Right atrium auricular region (tissue), 2 donors: ENCODE measurements around the gene COCH. TPM values are rescaled to one million over a fixed set of nuclear protein-coding genes. Genes with fewer than 3 reads are reported as not detected.

ENCODE experiments used
- DNase-seq: peaks from one replicate; pipeline ENCODE4 v3.0.0-alpha.2; 2019; ENCODE audit warnings: low spot score
- H3K27ac ChIP-seq, 2 donors: fragments of 200-600 bp; sonication (generic); 1 replicate in 1 of 2; 2 replicates in 1 of 2; pipeline ENCODE4 v1.5.1; 2016 to 2019
- H3K27me3 ChIP-seq, 2 donors: fragments of 200-600 bp; sonication (generic); one replicate each; pipeline versions ENCODE4 v1.5.1 to v1.6.0; 2017 to 2019
- H3K36me3 ChIP-seq: fragments of 200-600 bp; sonication (generic); one replicate; pipeline ENCODE4 v1.5.1; 2016
- H3K4me1 ChIP-seq, 2 donors: fragments of 200-600 bp; sonication (generic); one replicate each; pipeline versions ENCODE4 v1.5.1 to v1.6.0; 2017 to 2019
- H3K4me3 ChIP-seq, 2 donors: fragments of 200-600 bp; sonication (generic); 1 replicate in 1 of 2; 2 replicates in 1 of 2; pipeline ENCODE4 v1.5.1; 2017 to 2019; ENCODE audit warnings: mild to moderate bottlenecking in 1 of 2, moderate library complexity in 1 of 2
- H3K9me3 ChIP-seq, 2 donors: fragments of 200-600 bp; sonication (generic); one replicate each; pipeline ENCODE4 v1.5.1; 2019
- total RNA-seq, 2 donors: library from RNA; depleted of rRNA; stranded (reverse); fragments of >200 nt; gene quantifications; one replicate each; pipeline ENCODE4 v1.1.0, GENCODE V29; 2016
- TF ChIP-seq, protein P1 (sequence below), 2 donors: fragments of 200-600 bp; sonication (generic); IDR thresholded peaks; one replicate each; pipeline ENCODE4 v1.5.1; 2019; ENCODE audit warnings: antibody characterized with exemption in 2 of 2

Gene COCH
- total RNA-seq, 2 donors from 2014 or later = 0.47 to 1.6 TPM

DNA sequence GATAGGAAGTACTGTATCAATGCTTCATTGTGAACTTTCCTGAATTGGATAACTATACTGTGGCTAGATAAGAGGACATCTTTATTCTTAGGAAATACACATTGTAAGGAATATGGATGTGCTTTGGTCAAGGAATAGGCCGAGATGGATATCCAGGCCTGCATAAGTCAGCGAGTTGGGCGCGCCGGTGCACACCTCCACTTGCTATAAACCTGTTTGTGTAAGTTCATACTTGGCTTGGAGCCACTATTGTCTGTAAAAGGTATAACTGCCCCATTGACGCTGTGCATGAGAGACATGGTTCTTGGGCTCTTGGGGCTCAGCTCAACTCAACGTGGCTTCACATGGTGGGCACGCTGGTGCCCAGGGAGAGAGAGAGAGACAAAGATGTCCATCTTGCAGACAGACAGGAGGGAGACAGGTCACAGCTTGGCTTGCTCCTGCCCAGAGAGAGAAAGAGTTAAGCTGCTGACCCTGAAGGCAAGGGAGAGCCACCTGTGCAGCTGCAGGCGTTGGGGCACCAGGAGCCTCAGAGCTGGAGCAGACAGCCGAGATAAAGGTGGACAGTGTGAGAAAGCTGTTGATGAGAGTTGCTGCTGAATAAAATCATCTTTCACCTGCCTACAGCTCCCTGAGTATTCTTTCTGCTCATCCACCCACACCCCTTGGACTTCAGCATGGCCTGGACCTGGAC lies 34.1 kb upstream of the COCH start:
- Histone ChIP-seq H3K27ac (no peak overlapping the region), H3K4me1 (no peaks in the 10 kb centered on the region), H3K27me3 (no peaks in the 10 kb centered on the region), H3K9me3 (no peaks in the 10 kb centered on the region), H3K36me3 (no peaks in the 10 kb centered on the region), H3K4me3 (no peak overlapping the region)
- TF ChIP-seq, protein P1, sequence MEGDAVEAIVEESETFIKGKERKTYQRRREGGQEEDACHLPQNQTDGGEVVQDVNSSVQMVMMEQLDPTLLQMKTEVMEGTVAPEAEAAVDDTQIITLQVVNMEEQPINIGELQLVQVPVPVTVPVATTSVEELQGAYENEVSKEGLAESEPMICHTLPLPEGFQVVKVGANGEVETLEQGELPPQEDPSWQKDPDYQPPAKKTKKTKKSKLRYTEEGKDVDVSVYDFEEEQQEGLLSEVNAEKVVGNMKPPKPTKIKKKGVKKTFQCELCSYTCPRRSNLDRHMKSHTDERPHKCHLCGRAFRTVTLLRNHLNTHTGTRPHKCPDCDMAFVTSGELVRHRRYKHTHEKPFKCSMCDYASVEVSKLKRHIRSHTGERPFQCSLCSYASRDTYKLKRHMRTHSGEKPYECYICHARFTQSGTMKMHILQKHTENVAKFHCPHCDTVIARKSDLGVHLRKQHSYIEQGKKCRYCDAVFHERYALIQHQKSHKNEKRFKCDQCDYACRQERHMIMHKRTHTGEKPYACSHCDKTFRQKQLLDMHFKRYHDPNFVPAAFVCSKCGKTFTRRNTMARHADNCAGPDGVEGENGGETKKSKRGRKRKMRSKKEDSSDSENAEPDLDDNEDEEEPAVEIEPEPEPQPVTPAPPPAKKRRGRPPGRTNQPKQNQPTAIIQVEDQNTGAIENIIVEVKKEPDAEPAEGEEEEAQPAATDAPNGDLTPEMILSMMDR (IDR thresholded peaks at IDR 0.05) = no peak
- DNase-seq = no peak

DNA sequence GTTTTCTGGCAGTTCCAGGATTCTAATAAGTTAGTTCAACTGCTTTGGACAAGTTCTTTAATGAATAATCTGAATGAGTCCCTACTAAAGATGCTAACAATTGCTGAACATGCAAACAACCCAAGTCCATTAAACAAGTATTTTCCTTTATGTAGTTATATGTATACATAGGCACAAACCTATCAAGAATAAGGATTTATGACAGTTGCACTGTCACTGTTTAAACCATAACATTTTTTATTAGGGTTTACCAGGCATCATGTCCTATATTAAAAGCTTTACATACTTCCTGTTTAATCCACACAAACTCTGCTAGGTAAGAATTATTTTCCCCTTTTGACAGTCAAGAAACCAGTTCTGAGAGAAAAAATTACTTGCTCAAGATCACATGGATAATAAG lies 31.9 kb upstream of the COCH start:
- Histone ChIP-seq H3K4me1 (no peaks in the 10 kb centered on the region), H3K9me3 (no peaks in the 10 kb centered on the region), H3K27me3 (no peaks in the 10 kb centered on the region), H3K27ac (no peak overlapping the region), H3K4me3 (no peak overlapping the region), H3K36me3 (no peaks in the 10 kb centered on the region)
- no peak for DNase-seq
- TF ChIP-seq, protein P1 (IDR thresholded peaks at IDR 0.05) = no peak

DNA sequence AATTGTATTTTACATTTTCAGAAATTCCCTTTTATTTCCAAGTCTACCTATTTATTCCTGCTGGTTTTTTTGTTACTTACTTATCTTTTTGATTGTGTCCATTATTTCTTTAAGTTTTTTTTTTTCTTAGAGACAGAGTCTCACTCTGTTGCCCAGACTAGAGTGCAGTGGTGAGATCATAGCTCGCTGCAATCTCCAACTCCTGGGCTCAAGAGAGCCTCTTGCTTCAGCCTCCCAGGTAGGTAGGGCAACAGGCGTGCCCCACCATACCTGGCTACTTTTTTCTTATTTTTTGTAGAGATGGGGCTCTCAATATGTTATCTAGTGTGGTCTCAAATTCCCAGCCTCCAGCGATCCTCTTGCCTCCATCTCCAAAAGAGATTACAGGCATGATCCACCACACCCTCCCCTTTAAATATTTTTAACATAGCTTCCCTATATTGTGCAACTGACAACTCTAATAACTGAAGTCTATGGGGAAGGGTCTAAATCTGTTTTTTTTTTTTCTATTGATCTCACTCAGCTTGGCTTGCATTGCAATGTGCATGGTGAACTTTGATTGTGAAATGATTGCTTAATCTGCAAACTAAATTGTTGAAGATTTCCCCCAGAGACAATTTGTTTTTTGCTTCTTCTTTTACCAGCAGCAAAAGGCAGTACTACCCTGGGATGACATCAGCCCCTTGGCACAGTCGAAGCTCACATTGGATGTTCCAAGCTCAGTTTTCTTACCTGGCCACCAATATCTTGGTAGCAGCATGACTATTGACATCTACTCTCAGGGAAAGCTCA lies 25.7 kb upstream of the COCH start:
- no peak for DNase-seq
- TF ChIP-seq, protein P1 (IDR thresholded peaks at IDR 0.05) = no peak
- no peaks in the 10 kb centered on the region for H3K4me1 ChIP-seq
- H3K9me3 ChIP-seq = no peaks in the 10 kb centered on the region
- H3K27ac ChIP-seq = no peak overlapping the region
- no peak overlapping the region for H3K4me3 ChIP-seq
- H3K36me3 ChIP-seq = no peaks in the 10 kb centered on the region
- H3K27me3 ChIP-seq = no peaks in the 10 kb centered on the region

DNA sequence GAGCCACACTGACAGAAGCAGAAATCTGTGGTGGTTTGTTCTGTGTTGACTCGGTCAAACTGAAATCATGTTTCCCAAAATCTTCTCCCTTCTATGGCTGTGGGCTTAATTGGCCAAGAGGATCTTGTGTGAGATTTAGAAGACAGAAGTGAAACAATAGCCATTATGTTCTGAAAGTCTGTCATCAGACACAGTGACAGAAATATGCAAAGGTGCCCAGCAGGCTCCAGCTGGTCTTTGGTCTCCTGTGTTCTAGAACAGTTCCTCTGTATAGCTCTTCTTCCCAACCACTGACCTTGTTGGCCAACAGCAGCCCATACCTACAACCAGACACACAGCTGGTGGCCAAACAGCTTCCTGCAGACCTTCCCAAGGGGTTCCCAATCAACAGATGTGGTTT lies 25.0 kb upstream of the COCH start:
- Histone ChIP-seq H3K27me3 (no peaks in the 10 kb centered on the region), H3K27ac (no peak overlapping the region), H3K9me3 (no peaks in the 10 kb centered on the region), H3K4me3 (no peak overlapping the region), H3K4me1 (no peaks in the 10 kb centered on the region), H3K36me3 (no peaks in the 10 kb centered on the region)
- TF ChIP-seq, protein P1 (IDR thresholded peaks at IDR 0.05) = no peak
- DNase-seq = no peak

DNA sequence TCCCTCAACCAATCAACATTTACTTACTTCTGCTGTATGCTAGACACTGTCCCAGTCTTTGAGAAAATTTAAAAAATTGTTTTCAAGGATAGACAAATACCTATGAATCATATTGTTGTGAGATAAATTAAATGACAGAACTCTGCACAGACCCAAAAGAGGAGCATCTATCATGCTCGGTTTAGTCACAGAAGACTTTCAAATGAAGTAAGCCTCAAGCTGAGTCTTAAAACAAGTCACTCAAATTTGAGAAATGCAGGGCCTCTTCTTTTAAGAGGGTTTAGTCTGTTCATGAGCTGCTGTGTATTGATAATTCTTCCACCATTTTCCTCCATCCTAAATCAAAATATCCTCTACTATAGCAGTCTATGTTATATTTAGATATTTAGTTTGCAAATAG lies 24.4 kb upstream of the COCH start:
- Histone ChIP-seq H3K27ac (no peak overlapping the region), H3K9me3 (no peaks in the 10 kb centered on the region), H3K4me3 (no peak overlapping the region), H3K4me1 (no peaks in the 10 kb centered on the region), H3K27me3 (no peaks in the 10 kb centered on the region), H3K36me3 (no peaks in the 10 kb centered on the region)
- DNase-seq = no peak
- TF ChIP-seq, protein P1 (IDR thresholded peaks at IDR 0.05) = no peak
